A673 (cell line): ENCODE data around the gene BDKRB1.

Experiments used
- CTCF ChIP-seq: fragments of 300-800, 200-600 bp; sonication (generic); conservative IDR thresholded peaks from 2 replicates; pipeline ENCODE4 v1.5.1; 2017; ENCODE audit warnings: low read depth, mild to moderate bottlenecking, antibody characterized with exemption, low read length, moderate library complexity, mixed read lengths
- EZH2 ChIP-seq: fragments of 200-600 bp; sonication (generic); IDR thresholded peaks from 2 replicates; pipeline ENCODE4 v1.6.1; 2017; ENCODE audit warnings: borderline replicate concordance, low read depth, mild to moderate bottlenecking, mixed read lengths, antibody characterized with exemption, low read length; ENCODE audit not compliant: poor library complexity, severe bottlenecking

GRCh38 chr14:96267916-96268315 lies 11.9 kb downstream of the BDKRB1 start:
- TF ChIP-seq CTCF = no peak
- no peak for TF ChIP-seq EZH2
